Tibial nerve (tissue), 4 donors: ENCODE measurements around the gene BCAR3.

Experiments
- EP300 ChIP-seq, 2 donors: sonication (generic); formaldehyde crosslinking; IDR thresholded peaks; one replicate each; pipeline ENCODE4 v1.6.1; 2017; ENCODE audit warnings: antibody characterized with exemption in 2 of 2, mild to moderate bottlenecking in 1 of 2
- POLR2A ChIP-seq, 2 donors: fragments of 450-650 bp; IDR thresholded peaks; one replicate each; pipeline ENCODE4 v1.6.1; 2017; ENCODE audit warnings: antibody characterized with exemption in 2 of 2, mild to moderate bottlenecking in 2 of 2, moderate library complexity in 2 of 2
- TF ChIP-seq, protein P1 (sequence below), 5 experiments: fragments of 200-600 bp in 3 of 5; fragments of 450-650 bp in 2 of 5; sonication (generic) in 3 of 5; IDR thresholded peaks; one replicate each; pipeline ENCODE4 v1.5.1; 2016 to 2019; ENCODE audit warnings: antibody characterized with exemption in 5 of 5, mild to moderate bottlenecking in 3 of 5, moderate library complexity in 2 of 5

DNA sequence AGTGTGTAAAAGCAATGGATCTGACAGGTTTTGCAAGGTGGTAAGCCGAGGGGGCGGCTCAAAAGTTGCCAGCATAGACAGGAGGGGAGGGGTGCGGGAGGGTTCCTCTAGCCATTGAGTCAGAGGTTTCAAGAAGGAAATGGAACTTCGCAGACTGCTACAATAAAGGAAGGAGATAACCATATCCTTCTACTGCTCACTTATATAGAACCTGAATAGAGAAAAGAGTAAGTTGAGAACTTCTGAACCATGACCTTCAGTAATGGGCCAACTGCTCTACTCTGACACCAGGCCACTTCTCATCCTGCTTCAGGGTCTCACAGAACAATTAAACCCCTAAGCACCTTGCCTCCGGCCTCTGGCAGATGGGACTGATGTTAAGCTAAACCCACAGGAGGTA is 26.3 kb upstream of the BCAR3 start:
- TF ChIP-seq POLR2A (IDR thresholded peaks at IDR 0.05) (no peak), EP300 (IDR thresholded peaks at IDR 0.05) (no peak)
- TF ChIP-seq, protein P1, sequence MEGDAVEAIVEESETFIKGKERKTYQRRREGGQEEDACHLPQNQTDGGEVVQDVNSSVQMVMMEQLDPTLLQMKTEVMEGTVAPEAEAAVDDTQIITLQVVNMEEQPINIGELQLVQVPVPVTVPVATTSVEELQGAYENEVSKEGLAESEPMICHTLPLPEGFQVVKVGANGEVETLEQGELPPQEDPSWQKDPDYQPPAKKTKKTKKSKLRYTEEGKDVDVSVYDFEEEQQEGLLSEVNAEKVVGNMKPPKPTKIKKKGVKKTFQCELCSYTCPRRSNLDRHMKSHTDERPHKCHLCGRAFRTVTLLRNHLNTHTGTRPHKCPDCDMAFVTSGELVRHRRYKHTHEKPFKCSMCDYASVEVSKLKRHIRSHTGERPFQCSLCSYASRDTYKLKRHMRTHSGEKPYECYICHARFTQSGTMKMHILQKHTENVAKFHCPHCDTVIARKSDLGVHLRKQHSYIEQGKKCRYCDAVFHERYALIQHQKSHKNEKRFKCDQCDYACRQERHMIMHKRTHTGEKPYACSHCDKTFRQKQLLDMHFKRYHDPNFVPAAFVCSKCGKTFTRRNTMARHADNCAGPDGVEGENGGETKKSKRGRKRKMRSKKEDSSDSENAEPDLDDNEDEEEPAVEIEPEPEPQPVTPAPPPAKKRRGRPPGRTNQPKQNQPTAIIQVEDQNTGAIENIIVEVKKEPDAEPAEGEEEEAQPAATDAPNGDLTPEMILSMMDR (IDR thresholded peaks at IDR 0.05) = no peak
